H9 (cell line): ENCODE results near the gene ITGA11. TPM values are rescaled to one million over a fixed set of nuclear protein-coding genes. Genes with fewer than 3 reads are reported as not detected.

Experiments
- DNase-seq: peaks from one replicate; pipeline ENCODE4 v3.0.0-alpha.2; 2017
- H2AFZ ChIP-seq: one replicate; pipeline ENCODE4 v1.6.1; 2013; ENCODE audit warnings: mild to moderate bottlenecking, low read length, control low read depth, moderate library complexity
- H2AK5ac ChIP-seq: 2 replicates; pipeline ENCODE4 v1.6.1; 2013; ENCODE audit warnings: low read length, control low read depth, mixed read lengths; ENCODE audit not compliant: insufficient read length
- H2BK120ac ChIP-seq: one replicate; pipeline ENCODE4 v1.6.1; 2013; ENCODE audit warnings: low read depth, mild to moderate bottlenecking, low read length, control low read depth, inconsistent platforms; ENCODE audit not compliant: poor library complexity, severe bottlenecking
- H2BK12ac ChIP-seq: 2 replicates; pipeline ENCODE4 v1.6.1; 2013; ENCODE audit warnings: low read length, control low read depth, mixed read lengths, low read depth; ENCODE audit not compliant: insufficient read length
- H2BK15ac ChIP-seq: 2 replicates; pipeline ENCODE4 v1.6.1; 2013; ENCODE audit warnings: low read depth, low read length, control low read depth
- H2BK20ac ChIP-seq: one replicate; pipeline ENCODE4 v1.6.1; 2013; ENCODE audit warnings: low read depth, mild to moderate bottlenecking, low read length, control low read depth, inconsistent platforms; ENCODE audit not compliant: poor library complexity, severe bottlenecking
- H2BK5ac ChIP-seq: 2 replicates; pipeline ENCODE4 v1.6.1; 2013; ENCODE audit warnings: low read length, control low read depth, mixed read lengths; ENCODE audit not compliant: insufficient read length
- H3K14ac ChIP-seq: 2 replicates; pipeline ENCODE4 v1.6.1; 2013; ENCODE audit warnings: low read length, control low read depth; ENCODE audit not compliant: insufficient read depth
- H3K18ac ChIP-seq: 2 replicates; pipeline ENCODE4 v1.6.1; 2013; ENCODE audit warnings: low read depth, mild to moderate bottlenecking, mixed read lengths, low read length, control low read depth; ENCODE audit not compliant: insufficient read length
- H3K23ac ChIP-seq: 2 replicates; pipeline ENCODE4 v1.6.1; 2013; ENCODE audit warnings: low read length, control low read depth, mixed read lengths, low read depth; ENCODE audit not compliant: insufficient read length
- H3K23me2 ChIP-seq: 2 replicates; pipeline ENCODE4 v1.6.1; 2013; ENCODE audit warnings: low read depth, mild to moderate bottlenecking, mixed read lengths, low read length, control low read depth; ENCODE audit not compliant: insufficient read length, poor library complexity, severe bottlenecking
- H3K27ac ChIP-seq: 2 replicates; pipeline ENCODE4 v1.5.1; 2013; ENCODE audit warnings: low read length, control low read depth, mixed read lengths, low read depth; ENCODE audit not compliant: insufficient read length
- H3K27me3 ChIP-seq: 2 replicates; pipeline ENCODE4 v1.6.1; 2013; ENCODE audit warnings: low read length, control low read depth, inconsistent platforms; ENCODE audit not compliant: insufficient read depth
- H3K4ac ChIP-seq: 2 replicates; pipeline ENCODE4 v1.6.1; 2013; ENCODE audit warnings: low read depth, mild to moderate bottlenecking, control low read depth, inconsistent platforms, low read length, moderate library complexity
- H3K4me1 ChIP-seq: 2 replicates; pipeline ENCODE4 v1.6.1; 2013; ENCODE audit warnings: low read length, control low read depth, inconsistent platforms; ENCODE audit not compliant: insufficient read depth
- H3K4me2 ChIP-seq: 2 replicates; pipeline ENCODE4 v1.6.1; 2013; ENCODE audit warnings: low read length, control low read depth, mixed read lengths; ENCODE audit not compliant: insufficient read length, insufficient read depth
- H3K56ac ChIP-seq: 2 replicates; pipeline ENCODE4 v1.6.1; 2013; ENCODE audit warnings: low read depth, mild to moderate bottlenecking, mixed read lengths, low read length, control low read depth; ENCODE audit not compliant: insufficient read length
- H3K79me1 ChIP-seq: 2 replicates; pipeline ENCODE4 v1.6.1; 2013; ENCODE audit warnings: low read depth, mild to moderate bottlenecking, moderate library complexity, low read length, control low read depth, inconsistent platforms; ENCODE audit not compliant: insufficient read depth, poor library complexity, severe bottlenecking
- H3K79me2 ChIP-seq: 2 replicates; pipeline ENCODE4 v1.6.1; 2013; ENCODE audit warnings: low read length, control low read depth, inconsistent platforms; ENCODE audit not compliant: insufficient read depth
- H3K9ac ChIP-seq: 2 replicates; pipeline ENCODE4 v1.6.1; 2013; ENCODE audit warnings: low read length, control low read depth, mixed read lengths; ENCODE audit not compliant: insufficient read length; ENCODE audit errors: extremely low read depth
- H3K9me3 ChIP-seq: one replicate; pipeline ENCODE4 v1.6.1; 2013; ENCODE audit warnings: low read depth, low read length, inconsistent platforms; ENCODE audit not compliant: control insufficient read depth
- H3T11ph ChIP-seq: one replicate; pipeline ENCODE4 v1.6.1; 2013; ENCODE audit warnings: mild to moderate bottlenecking, low read length, control low read depth, inconsistent platforms
- H4K20me1 ChIP-seq: one replicate; pipeline ENCODE4 v1.6.1; 2013; ENCODE audit not compliant: control insufficient read depth, insufficient read length, insufficient read depth
- H4K5ac ChIP-seq: 2 replicates; pipeline ENCODE4 v1.6.1; 2013; ENCODE audit warnings: low read depth, mild to moderate bottlenecking, mixed read lengths, low read length, control low read depth; ENCODE audit not compliant: insufficient read length
- H4K8ac ChIP-seq: replicated peaks from 2 replicates; pipeline ENCODE4 v1.6.1; 2013; ENCODE audit warnings: low read length, control low read depth, mixed read lengths, low read depth; ENCODE audit not compliant: insufficient read length
- H4K91ac ChIP-seq: 2 replicates; pipeline ENCODE4 v1.6.1; 2013; ENCODE audit warnings: low read depth, mild to moderate bottlenecking, moderate library complexity, mixed read lengths, low read length, control low read depth; ENCODE audit not compliant: insufficient read length
- H3K27ac Mint-ChIP-seq, 3 experiments: 2 replicates in 2 of 3; 3 replicates in 1 of 3; pipeline ENCODE4 v1.8.0; 2020 to 2021; ENCODE audit warnings: mixed read lengths in 3 of 3, mild to moderate bottlenecking in 1 of 3, moderate library complexity in 1 of 3
- H3K27me3 Mint-ChIP-seq: 2 replicates; pipeline ENCODE4 v1.8.0; 2021; ENCODE audit warnings: low read depth, mild to moderate bottlenecking, moderate library complexity, mixed read lengths
- H3K36me3 Mint-ChIP-seq, 3 experiments: 2 replicates in 2 of 3; 3 replicates in 1 of 3; pipeline ENCODE4 v1.8.0; 2020 to 2021; ENCODE audit warnings: low read depth in 3 of 3, mixed read lengths in 3 of 3; ENCODE audit not compliant: insufficient read depth in 1 of 3
- H3K4me1 Mint-ChIP-seq, 2 experiments: 2 replicates each; pipeline ENCODE4 v1.8.0; 2020; ENCODE audit warnings: mixed read lengths in 2 of 2
- H3K4me3 Mint-ChIP-seq, 2 experiments: 2 replicates in 1 of 2; 3 replicates in 1 of 2; pipeline ENCODE4 v1.8.0; 2020 to 2021; ENCODE audit warnings: mild to moderate bottlenecking in 2 of 2, mixed read lengths in 2 of 2, moderate library complexity in 1 of 2
- H3K9me3 Mint-ChIP-seq, 2 experiments: 2 replicates in 1 of 2; 3 replicates in 1 of 2; pipeline ENCODE4 v1.8.0; 2020; ENCODE audit warnings: mild to moderate bottlenecking in 2 of 2, mixed read lengths in 2 of 2, moderate library complexity in 1 of 2
- CTCF ChIP-seq: fragments of 200-600 bp; sonication (generic); conservative IDR thresholded peaks from 3 replicates; pipeline ENCODE4 v1.8.0; 2021; ENCODE audit warnings: antibody characterized with exemption, mild to moderate bottlenecking
- WGBS: extraction: QIAGEN DNeasy Blood & Tissue Kit; methylation state at CpG from one replicate; pipeline ENCODE4 v1.1.7; 2013; ENCODE audit warnings: missing lambda C conversion rate, low lambda C conversion rate, mixed read lengths; ENCODE audit not compliant: insufficient read length; ENCODE audit errors: extremely low coverage; 5-methylcytosine and 5-hydroxymethylcytosine counted together
- total RNA-seq: library from RNA; stranded (reverse); gene quantifications from 2 replicates; pipeline ENCODE4 v1.2.1, GENCODE V29; 2021

ITGA11 gene
- total RNA-seq, 1 experiment from 2014 or later = 0.07 TPM

- H2BK20ac ChIP-seq = no peak overlapping the region
- no peak overlapping the region for H4K8ac ChIP-seq
- no peak overlapping the region for H3T11ph ChIP-seq
- H3K79me2 ChIP-seq = no peaks in the 10 kb centered on the region
- no peaks in the 10 kb centered on the region for H3K9me3 ChIP-seq
- H3K27ac Mint-ChIP-seq = peak overlapping the region in 2 of 3 experiments; percentile 25 to 30; a peak in 1 of 7 replicates
- H2BK120ac ChIP-seq = no peak overlapping the region
- no peak overlapping the region for H3K14ac ChIP-seq
- H2BK5ac ChIP-seq = no peak overlapping the region
- no peak overlapping the region for H3K4ac ChIP-seq
- no peak overlapping the region for H2BK12ac ChIP-seq
- H3K4me1 Mint-ChIP-seq = peaks cover 52 to 69% of the 10 kb centered on the region in 2 experiments
- no peak overlapping the region for H2AFZ ChIP-seq
- no peak for TF ChIP-seq CTCF
- no peaks in the 10 kb centered on the region for H3K27me3 ChIP-seq
- no peak overlapping the region for H2AK5ac ChIP-seq
- H3K27ac ChIP-seq = no peak overlapping the region
- no peak overlapping the region for H3K4me2 ChIP-seq
- H3K23me2 ChIP-seq = no peaks in the 10 kb centered on the region
- no peak overlapping the region for H3K56ac ChIP-seq
- no peak overlapping the region for H3K18ac ChIP-seq
- WGBS = no CpG with 5 or more reads among the region's 6 CpGs
- H4K5ac ChIP-seq = no peak overlapping the region
- H3K9ac ChIP-seq = no peak overlapping the region
- H4K91ac ChIP-seq = no peak overlapping the region
- H3K9me3 Mint-ChIP-seq = no peaks in the 10 kb centered on the region; a peak in 2 of 5 replicates
- H3K23ac ChIP-seq = no peak overlapping the region
- H3K4me3 Mint-ChIP-seq = peak overlapping the region in 1 of 2 experiments; percentile 15; a peak in 3 of 5 replicates
- H2BK15ac ChIP-seq = no peak overlapping the region
- H3K27me3 Mint-ChIP-seq = peaks cover 19% of the 10 kb centered on the region
- H3K4me1 ChIP-seq = peaks cover 5% of the 10 kb centered on the region; the same call in 1 of the 2 replicates
- H3K79me1 ChIP-seq = no peaks in the 10 kb centered on the region
- H4K20me1 ChIP-seq = no peaks in the 10 kb centered on the region
- no peak for DNase-seq
- H3K36me3 Mint-ChIP-seq = no peaks in the 10 kb centered on the region
Measured at GRCh38 chr15:68330416-68330815, 101.5 kb downstream of the ITGA11 start.
